NT2/D1 (cell line): ENCODE measurements around the gene KRTAP5-10.
"Not testable (repeated sequence)": the region's sequence is repeated elsewhere in the genome, so short reads cannot be mapped to it uniquely, and the experiment has no call there.

Source experiments
- YY1 ChIP-seq: IDR thresholded peaks from 2 replicates; pipeline ENCODE4 v1.6.1; 2011; ENCODE audit not compliant: insufficient read length, insufficient read depth
- ZNF274 ChIP-seq: IDR thresholded peaks from 2 replicates; pipeline ENCODE4 v1.6.1; 2011; ENCODE audit warnings: mild to moderate bottlenecking, low read depth, low read length

GRCh38 chr11:71588314-71588713 lies 23.0 kb downstream of the KRTAP5-10 start:
- TF ChIP-seq YY1, ZNF274: not testable (repeated sequence)
